Measurements from ENCODE around the gene HDAC4.

Gene HDAC4

DNA sequence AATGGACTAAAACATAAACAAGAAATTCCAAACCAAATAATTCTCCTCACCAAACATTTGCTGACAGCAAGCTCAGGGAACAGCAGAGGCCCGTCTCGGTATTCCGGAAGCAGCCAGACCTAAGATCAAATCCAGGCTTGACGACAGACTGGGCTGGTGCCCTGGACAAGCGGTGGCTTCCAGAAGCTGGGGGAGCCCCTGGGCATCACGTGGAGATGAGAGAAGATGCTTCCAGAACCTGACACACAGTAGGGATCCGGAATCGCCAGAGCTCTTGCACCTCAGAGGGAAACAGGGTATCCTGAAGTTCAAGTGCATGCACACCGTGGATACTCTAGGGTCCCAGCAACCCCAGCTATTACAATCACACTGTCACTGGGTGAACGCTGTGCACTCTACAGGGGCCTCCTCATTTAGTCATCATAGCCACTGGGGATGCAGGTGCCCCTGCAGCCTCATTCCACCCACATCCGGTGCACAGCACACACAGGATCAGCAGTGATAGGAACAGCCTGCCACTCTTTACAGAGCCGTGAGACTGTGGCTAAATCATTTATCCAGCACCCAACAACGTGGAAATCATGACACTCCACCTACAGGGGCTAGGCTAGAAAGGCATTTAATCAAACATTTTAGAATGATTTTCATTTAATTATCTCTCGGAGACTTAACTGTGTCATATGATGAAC is 102.6 kb downstream of the HDAC4 start:
- in situ Hi-C loops (cut with MboI; ENCODE audit: low pct_unique_long_range_greater_than_20kb, low sequenced_read_pairs, unreplicated experiment), result no loop called here

GRCh38 chr2:239297142-239298004 is 103.4 kb downstream of the HDAC4 start:
- TF ChIP-seq CTCF (IDR thresholded peaks at IDR 0.05; ENCODE audit: extremely low read depth, insufficient read depth, missing control alignments), result no peak

More for the DNA sequence above, 102.6 kb downstream of the HDAC4 start:
- no peak for TF ChIP-seq CTCF (IDR thresholded peaks at IDR 0.05; ENCODE audit: extremely low read depth, insufficient read depth, missing control alignments)
- DNase-seq (ENCODE audit: low spot score), result no peak

DNA sequence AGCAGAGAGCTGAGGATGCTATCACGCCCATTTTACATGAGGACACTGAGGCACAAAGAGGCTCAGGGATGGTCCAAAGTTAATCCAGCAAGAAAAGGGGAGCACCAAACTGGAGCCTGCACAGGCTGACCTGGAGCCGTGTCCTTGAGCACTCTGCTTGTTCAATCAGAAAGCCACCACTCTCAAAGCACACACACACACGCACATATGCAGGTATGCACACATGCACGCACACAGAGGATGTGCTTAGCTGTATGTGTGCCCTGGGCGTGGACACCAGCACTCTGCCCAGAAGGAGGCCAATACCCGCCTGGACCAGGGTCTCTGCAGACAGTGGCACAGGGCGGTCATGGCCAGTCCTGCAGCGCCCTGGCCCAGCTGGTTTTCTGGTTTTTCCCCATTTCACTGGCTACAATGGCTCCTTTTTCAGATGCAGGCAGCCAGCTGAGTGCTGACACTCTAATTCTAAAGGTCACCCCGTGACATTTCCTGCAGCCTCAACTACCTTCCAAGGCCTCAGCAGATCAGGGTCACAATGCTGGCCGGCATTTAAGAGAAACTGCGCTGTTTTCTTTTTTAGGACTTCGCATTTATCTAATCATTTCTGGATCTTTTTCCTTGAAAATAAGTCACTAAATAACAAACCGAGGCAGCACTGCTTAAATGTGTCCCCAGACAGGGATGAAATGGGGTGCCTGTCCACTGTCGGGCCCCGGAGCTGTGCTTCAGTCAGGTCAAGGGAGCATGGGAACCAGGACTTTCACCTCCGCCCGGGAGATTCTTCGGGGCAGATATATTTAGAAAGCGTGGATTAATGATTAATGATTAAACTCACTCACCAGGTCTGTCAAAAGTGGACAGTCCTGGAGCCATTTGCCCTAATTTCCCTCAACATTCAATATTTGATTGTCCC is 104.5 kb downstream of the HDAC4 start:
- in situ Hi-C loops (cut with MboI; ENCODE audit: low pct_unique_long_range_greater_than_20kb, low sequenced_read_pairs, unreplicated experiment), result no loop called here
- no peak for TF ChIP-seq CTCF (IDR thresholded peaks at IDR 0.05; ENCODE audit: extremely low read depth, insufficient read depth, missing control alignments)
- no peak for DNase-seq (ENCODE audit: low spot score)

More at GRCh38 chr2:239297142-239298004, 103.4 kb downstream of the HDAC4 start:
- in situ Hi-C loops (cut with MboI; ENCODE audit: low pct_unique_long_range_greater_than_20kb, low sequenced_read_pairs, unreplicated experiment), result no loop called here
- DNase-seq (ENCODE audit: low spot score), result no peak

GRCh38 chr2:239295377-239296019 is 105.3 kb downstream of the HDAC4 start:
- DNase-seq (ENCODE audit: low spot score), result no peak
- in situ Hi-C loops (cut with MboI; ENCODE audit: low pct_unique_long_range_greater_than_20kb, low sequenced_read_pairs, unreplicated experiment), result no loop called here
- TF ChIP-seq CTCF (IDR thresholded peaks at IDR 0.05; ENCODE audit: extremely low read depth, insufficient read depth, missing control alignments), result no peak

DNA sequence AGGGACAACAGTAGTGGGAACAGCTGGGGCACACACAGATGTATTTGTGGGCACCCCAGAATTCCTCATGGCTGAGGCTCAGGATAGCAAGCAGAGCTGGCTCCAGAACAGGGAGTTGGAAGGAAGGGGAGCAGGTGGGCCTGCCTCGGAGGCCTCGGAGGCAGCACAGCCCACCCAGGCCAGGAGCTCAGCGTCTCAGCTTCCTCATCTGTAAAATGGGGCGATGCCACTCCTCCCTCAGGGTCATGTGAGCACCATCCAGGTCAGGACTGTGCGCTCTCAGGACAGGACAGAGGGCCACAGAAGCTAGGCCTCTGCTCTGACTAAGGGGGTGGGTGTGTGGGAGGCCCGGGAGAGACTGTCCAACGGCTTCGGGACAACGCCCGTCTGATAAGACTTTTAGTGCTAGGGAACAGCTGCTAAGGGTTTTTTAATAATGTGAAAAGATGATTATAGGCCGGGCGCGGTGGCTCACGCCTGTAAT is 106.2 kb downstream of the HDAC4 start:
- no peak for DNase-seq (ENCODE audit: low spot score)
- no peak for TF ChIP-seq CTCF (IDR thresholded peaks at IDR 0.05; ENCODE audit: extremely low read depth, insufficient read depth, missing control alignments)
- in situ Hi-C loops (cut with MboI; ENCODE audit: low pct_unique_long_range_greater_than_20kb, low sequenced_read_pairs, unreplicated experiment), result no loop called here

All from GM13977 (cell line).